Measurements from ENCODE around the gene NFE2L1.
"Not testable (repeated sequence)": the region's sequence is repeated elsewhere in the genome, so short reads cannot be mapped to it uniquely, and the experiment has no call there.

The NFE2L1 gene

DNA sequence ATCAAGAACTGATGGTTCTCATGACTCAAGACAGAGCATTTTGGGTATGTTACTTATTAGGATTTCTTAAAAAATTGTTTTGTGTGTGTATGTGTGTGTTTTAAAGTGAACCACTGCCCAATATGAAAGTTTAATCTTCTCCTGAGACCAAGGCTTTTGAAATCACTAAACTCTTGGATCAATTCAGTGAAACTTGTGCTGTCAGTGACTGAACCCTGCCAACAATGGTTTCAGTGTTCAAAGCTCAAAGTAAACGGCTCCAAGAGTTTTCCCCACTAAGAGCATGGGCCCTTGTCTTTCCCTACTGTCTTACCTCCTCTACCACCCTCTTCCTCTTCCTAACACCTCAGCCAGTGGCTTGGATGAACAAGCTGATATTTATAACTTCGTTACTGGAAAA, 22.0 kb downstream of the NFE2L1 start:
- no peak for DNase-seq

DNA sequence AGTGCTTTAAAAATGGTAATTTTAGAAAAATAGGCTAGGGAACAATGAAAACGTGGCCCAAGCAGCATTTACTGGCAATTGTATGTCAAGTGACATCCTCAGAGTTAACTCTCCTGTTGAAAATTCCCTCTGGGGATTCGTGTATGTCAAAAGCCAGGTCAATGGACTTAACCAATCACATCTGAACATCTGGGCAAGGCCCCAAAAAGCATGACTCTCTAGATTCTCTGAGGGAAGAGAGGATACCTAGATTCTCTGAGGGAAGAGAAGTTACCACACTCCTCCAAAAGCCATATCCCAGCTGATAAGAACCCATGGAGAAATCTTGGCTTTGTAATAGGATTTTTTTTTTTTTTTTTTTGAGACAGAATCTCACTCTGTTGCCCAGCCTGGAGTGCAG, 23.5 kb downstream of the NFE2L1 start:
- no peak for DNase-seq

DNA sequence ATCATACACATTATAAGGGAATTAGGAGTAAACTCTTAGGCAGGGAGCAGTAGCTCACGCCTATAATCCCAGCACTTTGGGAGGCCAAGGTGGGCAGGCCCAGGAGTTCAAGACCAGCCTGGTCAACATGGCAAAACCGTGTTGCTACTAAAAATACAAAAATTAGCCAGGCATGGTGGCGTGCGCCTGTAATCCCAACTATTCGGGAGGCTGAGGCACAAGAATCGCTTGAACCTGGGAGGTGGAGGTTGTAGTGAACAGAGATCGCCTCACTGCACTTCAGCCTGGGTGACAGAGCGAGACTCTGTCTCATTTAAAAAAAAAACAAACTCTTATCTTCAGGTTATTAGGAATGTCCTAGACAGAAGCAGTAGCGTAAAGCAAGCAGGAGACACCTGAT, 24.7 kb downstream of the NFE2L1 start:
- DNase-seq = not testable (repeated sequence)

DNA sequence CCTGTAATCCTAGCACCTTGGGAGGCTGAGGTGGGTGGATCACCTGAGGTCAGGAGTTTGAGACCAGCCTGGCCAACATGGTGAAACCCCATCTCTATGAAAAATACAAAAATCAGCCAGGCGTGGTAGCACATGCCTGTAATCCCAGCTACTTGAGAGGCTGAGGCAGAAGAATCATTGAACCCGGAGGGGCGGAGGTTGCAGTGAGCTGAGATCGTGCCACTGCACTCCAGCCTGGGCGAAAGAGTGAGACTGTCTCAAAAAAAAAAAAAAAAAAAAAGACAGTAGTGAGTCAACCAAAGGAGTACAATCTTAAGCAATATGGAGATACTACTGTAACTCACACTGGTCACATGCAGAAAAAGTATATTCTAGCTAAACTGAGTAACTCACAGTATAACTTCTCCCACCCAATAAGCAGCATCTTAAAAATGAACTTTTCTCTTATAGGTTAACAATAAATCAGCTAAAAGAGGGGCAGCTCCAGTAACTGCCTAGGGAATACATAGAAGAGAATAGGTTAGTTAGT, 25.5 kb downstream of the NFE2L1 start:
- DNase-seq = not testable (repeated sequence)

DNA sequence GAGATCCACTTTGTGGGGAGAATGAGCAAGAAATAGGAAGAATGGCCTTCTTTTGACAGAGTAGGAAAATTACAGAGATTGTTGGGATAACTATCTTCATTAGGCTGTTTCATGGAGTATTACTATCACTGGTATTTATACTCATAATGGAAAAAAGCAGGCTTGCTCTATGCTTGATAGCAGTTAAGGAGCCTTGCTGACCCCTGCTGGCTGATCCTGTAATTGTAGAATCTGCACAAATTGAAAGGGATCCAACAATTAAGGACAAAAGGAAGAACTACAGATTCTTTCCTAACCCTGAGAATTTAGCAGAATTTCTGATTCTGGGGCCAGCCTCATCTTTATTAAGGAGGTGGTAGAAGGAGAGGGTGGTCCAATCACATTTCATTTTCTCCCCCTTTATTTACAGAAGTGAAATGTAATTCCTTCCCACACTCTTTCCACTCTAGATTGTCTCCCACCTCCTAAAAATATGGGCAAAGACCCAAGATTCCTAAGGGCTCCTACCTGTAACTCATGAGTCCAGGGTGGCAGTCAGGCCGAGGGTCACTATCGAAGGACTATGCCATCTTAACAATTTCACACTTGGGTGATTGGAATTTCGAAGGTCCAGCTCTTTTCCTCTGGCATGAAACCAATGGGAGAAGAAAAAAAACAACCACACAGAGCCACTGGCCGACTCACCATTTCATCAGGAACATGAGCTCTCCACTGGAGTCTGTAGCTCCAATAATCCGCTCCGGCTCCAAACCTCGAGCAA, 26.3 kb downstream of the NFE2L1 start:
- DNase-seq = peak; percentile 71 to 82

DNA sequence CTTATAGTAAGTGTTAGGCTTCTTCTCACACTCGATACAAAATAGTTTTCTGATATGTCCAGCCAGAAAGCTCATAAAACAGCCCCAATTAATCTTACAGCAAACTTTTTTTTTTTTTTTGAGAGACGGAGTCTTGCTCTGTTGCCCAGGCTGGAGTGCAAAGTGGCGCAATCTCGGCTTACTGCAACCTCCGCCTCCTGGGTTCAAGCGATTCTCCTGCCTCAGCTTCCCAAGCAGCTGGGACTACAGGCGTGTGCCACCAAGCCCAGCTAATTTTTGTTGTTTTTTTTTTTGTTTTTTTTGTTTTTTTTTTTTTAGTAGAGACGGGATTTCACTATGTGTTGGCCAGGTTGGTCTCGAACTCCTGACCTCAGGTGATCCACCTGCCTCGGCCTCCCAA, 29.0 kb downstream of the NFE2L1 start:
- not testable (repeated sequence) for DNase-seq

DNA sequence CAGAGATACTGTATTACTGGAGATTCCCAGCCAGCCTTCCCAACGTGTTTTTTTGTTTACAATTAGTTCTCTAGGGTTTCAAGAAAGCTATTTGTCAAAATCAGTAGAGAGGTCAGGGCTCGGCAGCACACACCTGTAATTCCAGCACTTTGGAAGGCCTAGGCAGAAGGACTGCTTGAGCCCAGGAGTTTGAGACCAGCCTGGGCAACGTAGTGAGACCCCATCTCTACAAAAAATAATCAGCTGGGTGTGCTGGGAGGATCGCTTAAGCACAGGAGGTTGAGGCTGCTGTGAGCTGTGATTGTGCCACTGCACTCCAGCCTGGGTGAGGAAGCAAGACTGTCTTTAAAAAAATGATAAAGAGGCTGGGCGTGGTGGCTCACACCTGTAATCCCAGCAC, 33.7 kb downstream of the NFE2L1 start:
- no peak for DNase-seq

DNA sequence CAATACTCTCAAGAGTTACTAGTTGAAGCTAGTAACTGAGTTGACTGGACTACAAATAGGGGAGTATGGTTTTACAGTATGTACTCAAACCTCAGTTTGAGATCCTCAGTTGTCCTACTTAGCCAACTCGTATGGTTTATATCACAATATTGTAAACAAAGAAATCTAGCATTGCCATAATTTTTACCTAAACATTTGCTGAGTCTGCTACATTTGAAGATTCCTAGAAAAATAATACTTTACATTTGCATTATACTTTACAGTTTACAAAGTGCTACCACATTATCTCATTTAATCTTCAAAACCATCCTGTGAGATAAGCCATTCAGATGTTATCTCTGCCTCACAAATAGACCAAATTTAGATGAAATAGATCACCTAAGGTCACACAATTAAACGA, 36.8 kb downstream of the NFE2L1 start:
- no peak for DNase-seq

DNA sequence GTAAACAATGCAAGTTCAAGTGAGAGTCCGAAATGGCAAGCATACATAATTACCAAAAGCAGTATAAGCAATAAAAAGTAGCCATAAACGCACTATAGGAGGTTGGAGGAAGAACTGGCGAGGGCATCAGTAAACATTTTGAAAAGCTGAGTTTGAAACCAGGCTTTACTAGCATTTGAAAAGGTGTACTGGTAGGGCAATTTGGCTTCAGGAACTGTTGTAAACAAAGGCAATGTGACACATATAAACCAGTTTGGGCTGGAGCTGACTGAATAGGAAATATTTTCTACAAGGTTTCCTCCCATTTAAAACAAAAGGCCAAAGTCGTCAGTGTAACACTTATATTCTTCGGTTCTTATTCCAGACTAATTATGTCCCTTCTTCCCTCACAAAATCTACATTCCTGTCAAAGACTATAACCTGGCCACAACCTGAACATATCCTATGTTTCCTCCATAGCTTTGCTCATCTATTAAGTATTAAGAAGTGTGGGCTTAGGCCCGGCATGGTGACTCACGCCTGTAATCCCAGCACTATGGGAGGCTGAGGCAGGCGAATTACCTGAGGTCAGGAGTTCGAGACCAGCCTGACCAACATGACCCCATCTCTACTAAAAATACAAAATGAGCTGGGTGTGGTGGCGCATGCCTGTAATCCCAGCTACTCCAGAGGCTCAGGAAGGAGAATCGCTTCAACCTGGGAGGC, 45.3 kb downstream of the NFE2L1 start:
- no peak for DNase-seq

DNA sequence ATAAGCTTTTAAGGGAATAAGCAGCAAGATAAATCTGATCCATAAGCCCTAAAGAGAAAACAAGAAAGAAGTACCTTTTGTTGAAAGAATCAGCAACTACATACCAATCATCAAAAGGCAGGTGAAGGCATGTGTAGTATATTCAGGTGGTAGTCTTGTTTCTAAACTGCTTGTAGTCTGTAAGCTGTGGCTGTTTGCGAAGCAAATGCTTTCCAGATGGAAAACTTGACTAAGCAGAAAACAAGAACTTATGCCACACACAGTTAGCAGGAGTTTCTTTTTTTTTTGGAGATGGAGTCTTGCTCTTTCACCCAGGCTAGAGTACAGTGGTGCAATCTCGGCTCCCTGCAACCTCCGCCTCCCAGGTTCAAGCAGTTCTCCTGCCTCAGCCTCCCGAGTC, 47.5 kb downstream of the NFE2L1 start:
- no peak for DNase-seq

DNA sequence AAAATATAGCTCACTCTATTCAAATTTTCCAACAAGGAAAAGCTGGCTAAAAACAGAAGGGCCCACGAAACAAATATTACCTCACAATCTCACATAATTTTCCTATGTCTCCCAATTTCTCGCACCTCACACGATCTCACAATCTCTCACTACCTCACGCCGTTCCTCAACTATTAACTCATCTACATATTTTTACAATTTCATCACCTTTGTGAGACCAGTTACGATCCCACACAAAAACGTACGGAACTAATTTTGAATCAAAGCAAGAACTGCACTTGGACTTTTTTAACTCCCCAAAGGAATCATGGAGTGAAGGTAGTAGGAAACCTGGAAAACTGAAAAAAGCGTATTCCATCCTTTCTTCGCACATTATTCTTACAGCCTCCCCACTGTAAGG, 52.0 kb downstream of the NFE2L1 start:
- DNase-seq = no peak

DNA sequence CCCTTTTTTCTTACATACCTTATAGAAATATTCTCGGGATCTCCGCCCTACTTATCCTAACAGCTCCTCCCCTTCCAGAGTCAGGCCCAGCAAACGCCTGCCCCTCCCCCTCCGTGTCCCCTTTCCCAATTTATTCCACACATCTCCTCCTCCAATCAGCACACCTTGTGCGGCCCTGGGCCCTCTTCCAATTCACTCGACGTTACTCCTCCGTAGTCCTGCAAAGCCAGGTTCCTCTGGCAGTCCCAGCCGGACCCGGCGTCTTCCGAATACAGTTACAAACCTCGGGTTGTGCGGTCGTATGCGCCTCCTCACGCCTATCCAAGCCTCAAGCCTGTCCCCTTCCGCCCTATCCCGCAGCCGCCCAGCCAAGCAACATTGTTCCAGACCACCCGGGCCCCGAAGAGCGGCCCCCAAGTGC, 52.4 kb downstream of the NFE2L1 start:
- DNase-seq = no peak

DNA sequence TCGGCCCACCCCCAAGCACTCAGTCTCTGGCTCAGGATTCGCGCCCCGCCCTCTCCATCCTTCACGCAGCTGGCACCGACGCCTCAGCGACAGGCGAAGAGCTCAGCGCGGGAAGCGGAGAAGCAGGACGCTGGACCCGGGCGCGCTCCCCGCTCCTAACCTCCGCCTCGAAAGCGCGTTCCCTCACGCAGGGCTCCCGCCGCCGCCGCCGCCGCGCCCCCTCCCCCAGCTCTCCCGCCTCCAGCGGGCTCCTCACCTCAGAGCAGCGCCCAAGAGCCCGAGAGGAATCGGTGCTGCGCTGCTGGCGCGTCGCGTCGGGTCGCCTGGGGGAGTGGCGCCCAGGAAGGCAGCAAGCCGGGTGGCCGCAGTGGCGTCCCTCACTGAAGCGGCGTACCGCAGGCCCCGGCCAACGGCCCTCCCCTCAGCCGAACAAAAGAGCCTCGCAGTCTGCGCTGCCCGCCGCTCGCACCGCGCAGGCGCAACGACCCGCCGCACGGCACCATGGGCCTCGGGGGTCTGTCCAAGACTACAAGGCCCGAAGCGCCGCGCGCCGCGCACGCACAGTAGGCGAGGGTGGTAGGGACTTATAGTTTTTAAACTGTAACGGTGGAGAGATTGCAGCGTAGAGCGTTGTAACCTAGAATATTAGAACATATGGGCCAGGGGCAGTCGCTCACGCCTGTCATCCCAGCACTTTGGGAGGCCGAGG, 53.0 kb downstream of the NFE2L1 start, which contains the start of gene CBX1:
TSS of gene CBX1 (minus strand) at position 467 of the 709 bp plus-strand sequence. CDS start 24,474 bp downstream, outside the sequence.
- DNase-seq = peak; percentile 94 to 95

DNA sequence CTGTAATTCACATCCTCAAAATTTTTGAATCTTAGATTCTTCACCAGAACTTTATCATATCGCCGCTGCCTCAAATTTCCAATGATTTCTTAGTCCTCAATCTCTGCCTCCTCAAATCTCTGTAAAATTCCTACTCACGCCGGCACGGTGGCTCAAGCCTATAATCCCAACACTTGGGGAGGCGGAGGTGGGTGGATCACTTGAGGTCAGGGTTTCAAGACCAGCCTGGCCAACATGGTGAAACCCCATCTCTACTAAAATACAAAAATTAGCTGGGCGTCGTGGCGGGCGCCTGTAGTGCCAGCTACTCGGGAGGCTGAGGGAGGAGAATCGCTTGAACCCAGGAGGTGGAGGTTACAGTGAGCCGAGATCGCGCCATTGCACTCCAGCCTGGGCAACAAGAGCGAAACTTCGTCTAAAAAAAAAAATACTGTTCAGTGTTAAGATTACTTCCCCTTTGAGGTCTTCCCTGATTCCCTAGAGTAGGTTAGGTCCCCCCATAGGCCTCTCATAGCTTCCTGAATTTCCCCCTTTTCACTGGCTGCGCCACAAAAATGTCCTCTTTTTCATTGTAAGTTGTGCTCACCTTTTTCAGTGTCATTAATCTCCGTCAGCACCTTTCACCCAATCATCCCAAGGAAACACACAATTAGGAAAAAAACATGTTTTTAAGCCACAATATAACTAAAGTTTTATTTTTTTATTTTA, 54.0 kb downstream of the NFE2L1 start:
- no peak for DNase-seq

DNA sequence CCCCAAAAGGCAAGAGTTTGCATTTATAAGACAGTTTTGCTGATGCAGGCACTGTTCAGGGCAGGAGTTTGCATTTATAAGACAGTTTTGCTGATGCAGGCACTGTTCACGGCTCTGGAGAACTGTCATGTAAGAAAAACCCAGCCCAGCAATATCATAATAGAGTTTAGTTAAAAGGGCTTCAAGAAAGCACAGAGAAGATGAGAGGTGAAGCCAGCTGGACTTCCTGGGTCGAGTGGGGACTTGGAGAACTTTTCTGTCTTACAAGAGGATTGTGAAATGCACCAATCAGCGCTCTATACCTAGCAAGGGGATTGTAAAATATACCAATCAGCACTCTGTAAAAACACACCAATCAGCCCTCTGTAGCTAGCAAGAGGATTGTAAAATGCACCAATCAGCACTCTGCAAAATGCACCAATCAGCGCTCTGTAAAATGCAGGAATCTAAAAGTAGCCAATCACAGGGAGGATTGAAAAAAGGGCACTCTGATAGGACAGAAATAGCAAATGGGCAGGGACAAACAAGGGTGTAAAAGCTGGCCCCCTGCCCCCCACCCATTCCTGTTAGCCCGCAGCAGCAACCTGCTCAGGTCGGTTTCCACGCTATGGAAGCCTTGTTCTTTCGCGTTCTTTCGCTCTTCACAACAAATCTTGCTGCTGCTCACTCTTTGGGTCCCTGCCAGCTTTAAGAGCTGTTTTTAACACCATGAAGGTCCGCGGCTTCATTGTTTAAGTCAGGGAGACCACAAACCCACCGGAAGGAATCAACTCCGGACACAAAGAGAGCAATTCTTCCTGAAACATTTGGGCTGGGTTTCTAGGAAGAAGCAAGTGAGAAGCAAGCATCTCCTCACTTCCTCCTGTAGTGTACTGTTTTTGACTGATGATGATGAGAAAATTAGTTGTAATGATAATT, 54.9 kb downstream of the NFE2L1 start:
- DNase-seq = peak; percentile 60 to 67

DNA sequence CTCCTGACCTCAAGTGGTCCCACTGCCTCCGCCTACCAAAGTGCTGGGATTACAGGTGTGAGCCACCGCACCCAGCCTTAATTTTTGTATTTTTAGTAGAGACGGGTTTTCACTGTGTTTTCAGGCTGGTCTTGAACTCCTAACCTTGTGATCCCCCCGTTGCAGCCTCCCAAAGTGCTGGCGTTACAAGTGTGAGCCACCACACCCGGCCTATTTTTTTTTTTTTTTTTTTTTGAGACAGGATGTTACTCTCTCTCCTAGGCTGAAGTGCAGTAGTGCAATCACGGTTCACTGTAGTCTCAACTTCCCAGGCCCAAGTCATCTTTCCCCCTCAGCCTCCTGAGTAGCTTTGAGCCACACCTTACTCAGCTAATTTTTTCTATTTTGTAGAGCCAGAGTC, 56.3 kb downstream of the NFE2L1 start:
- no peak for DNase-seq

DNA sequence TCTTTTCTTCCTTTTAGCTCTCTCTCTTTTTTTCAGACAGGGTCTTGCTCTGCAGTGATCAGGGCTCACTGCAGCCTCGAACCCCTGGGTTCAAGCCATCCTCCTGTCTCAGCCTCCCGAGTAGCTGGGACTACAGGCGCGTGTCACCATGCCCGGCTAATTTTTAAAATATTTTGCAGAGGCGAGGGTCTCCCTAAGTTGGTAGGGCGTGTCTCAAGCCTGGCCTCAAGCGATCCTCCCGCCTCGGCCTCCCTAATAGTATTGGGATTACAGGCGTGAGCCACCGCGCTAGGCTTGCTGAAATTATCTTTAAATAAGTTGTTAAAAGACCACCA, 58.6 kb downstream of the NFE2L1 start:
- DNase-seq = no peak

DNA sequence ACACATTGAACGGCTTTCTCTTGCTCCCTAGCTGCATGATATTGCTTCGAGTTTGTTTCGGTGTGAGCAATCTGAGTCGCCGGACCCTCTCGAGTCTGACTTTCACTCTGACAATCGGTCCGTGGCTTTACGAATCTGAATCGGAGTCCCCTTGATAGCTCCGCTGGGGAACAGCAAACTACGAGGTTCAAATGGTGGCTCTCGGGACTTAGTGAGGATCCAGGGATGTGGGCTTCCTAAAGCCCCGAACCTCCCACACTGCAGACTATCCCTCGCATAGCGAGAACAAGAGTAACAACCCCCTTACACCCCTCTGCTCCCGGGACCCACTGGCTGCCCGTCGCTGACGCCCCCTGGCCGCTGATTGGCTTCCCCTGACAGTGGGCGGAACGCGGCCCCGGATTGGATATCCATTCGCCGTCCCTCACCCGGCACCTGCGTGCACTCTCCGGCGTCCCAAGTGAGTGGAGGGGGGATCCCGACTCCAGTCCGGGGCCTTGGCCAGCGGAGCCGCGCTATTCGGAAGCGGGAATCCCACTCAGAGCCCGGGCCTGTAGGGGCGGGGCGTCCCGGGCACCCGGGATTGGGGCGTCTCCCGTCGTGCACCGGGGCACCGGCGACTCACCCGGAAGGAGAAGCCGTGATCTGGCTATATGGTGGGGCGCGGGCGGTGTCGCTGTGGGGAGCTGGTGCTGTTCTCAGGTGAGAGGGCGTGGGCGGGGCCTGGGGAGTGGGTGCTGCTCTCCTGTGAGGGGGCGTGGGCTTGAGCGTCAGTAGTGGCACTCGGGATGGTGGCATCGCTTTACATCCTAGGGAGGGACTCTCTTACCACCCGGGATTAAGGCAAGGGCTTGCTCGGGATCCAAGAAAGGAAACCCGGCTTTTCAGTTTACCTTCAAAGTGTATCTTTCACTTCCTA, 59.2 kb downstream of the NFE2L1 start, which contains the start of gene SNX11:
TSS of gene SNX11 (plus strand) at position 630 of the 919 bp plus-strand sequence. CDS start 4,278 bp downstream, outside the sequence.
- peak; percentile 93 to 94 for DNase-seq

DNA sequence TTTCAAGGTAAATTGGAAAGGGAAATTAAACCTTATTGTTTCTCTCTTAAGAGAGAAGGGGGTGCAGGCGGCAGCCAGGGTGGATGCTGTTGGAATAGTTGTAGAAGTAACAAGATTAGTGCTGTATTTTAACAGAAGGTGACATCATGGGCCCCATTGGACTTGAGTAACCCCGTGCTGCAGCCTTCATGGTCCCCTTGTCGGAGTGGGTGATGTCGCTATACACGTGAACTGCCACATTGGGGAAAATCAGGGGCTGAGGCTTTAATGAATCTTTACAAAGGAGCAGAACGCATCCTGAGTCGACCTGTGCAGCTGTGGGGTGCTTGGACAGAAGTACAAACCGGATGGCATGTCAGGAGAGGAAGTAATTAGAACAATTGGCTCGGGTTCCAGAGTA, 62.6 kb downstream of the NFE2L1 start:
- no peak for DNase-seq

Measured in CD4-positive, alpha-beta T cell treated with Interleukin-4 for 1 hour (primary cell).